ENCODE results near the gene CRIM1. TPM values are rescaled to one million over a fixed set of nuclear protein-coding genes. Genes with fewer than 3 reads are reported as not detected.

CRIM1 gene
- total RNA-seq, 1 experiment from 2014 or later = 133 TPM

DNA sequence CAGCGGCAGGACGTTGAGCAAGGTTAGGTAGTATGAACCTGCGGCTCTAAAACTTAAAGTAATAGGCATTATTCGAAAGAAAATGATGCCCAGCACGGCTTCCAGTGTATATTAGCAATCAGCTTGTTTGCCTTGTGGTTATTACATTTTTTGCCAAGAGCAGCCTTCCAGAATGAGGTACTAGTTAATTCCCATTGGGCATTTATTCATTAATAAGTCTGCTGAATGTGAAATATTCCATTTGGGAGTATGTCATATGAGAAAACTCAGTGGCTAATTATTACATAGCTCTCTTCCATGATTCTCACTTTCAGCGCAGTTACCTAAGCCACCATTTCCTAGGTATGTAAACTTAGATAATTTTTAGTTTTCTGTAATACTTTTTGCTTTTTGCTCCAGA, 12.9 kb downstream of the CRIM1 start:
- no peak overlapping the region for H2AFZ ChIP-seq
- H3K4me1 ChIP-seq (replicated peaks; ENCODE audit: insufficient read depth) = peaks cover 78% of the 10 kb centered on the region
- POLR2A ChIA-PET (ENCODE audit: unreplicated experiment) = interaction anchor here (0.5 to 0.8 kb wide), 3 partner anchors 91 to 789 kb away, joined by 3 to 4 read pairs (median 3); partner anchors contain the start of gene EIF2AK2
- H3K27me3 ChIP-seq (ENCODE audit: insufficient read depth, low read depth) = no peaks in the 10 kb centered on the region
- peak in 1 of 2 experiments; percentile 20 for DNase-seq
- peaks cover 99% of the 10 kb centered on the region for H3K79me2 ChIP-seq (ENCODE audit: low read depth)
- H3K9me2 ChIP-seq (ENCODE audit: insufficient read depth) = no peaks in the 10 kb centered on the region
- peaks cover 56% of the 10 kb centered on the region for H3F3A ChIP-seq (ENCODE audit: insufficient read depth, low read depth)
- intact Hi-C loops (cut with micrococcal nuclease; ENCODE audit: unreplicated experiment) = no loop called here
- no peaks in the 10 kb centered on the region for H3K9me3 ChIP-seq (ENCODE audit: insufficient read depth, low read depth)
- H3K36me3 ChIP-seq (ENCODE audit: low read depth) = 0 out of 2 replicates have a peak, but pooled peaks cover 8% of the 10 kb centered on the region
- no peak overlapping the region for H3K4me3 ChIP-seq
- TF ChIP-seq EZH2 (IDR thresholded peaks at IDR 0.05; ENCODE audit: low read depth) = no peak
- no peak for TF ChIP-seq CTCF (conservative IDR thresholded peaks at IDR 0.05)
- no TSS peak for BruUV-seq (replicated peaks)
- H4K20me1 ChIP-seq (ENCODE audit: insufficient read depth) = no peaks in the 10 kb centered on the region; the same call in 1 of the 2 replicates
- peak overlapping the region; percentile 52 for H3K27ac ChIP-seq
- H3K4me2 ChIP-seq = peak overlapping the region; percentile 60
- CTCF ChIA-PET = no interaction called here

DNA sequence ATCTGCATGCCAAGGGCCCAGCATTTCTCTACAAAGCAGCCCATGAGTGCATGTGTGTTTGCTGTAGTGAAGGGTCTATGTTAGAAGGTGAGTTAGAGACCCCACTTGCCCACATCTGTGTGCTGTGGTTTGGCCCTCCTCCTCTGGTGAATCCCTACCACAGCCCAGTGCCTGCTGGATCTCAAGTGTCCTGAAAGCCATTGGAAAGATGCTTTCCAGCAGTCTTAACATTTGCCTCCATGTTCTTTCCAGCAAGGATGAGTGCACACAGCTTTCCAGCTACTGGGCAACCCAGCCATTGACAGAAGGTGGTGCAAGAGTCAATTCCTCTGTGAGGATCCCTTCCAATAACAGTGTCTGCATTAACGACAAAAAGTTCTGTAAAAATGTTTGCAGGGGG, 13.6 kb downstream of the CRIM1 start:
- no peak overlapping the region for H3K4me2 ChIP-seq
- H3K27me3 ChIP-seq (ENCODE audit: insufficient read depth, low read depth) = no peaks in the 10 kb centered on the region
- H3K9me2 ChIP-seq (ENCODE audit: insufficient read depth) = no peaks in the 10 kb centered on the region
- H2AFZ ChIP-seq = no peak overlapping the region
- peaks cover 60% of the 10 kb centered on the region for H3F3A ChIP-seq (ENCODE audit: insufficient read depth, low read depth)
- TF ChIP-seq EZH2 (IDR thresholded peaks at IDR 0.05; ENCODE audit: low read depth) = no peak
- TF ChIP-seq CTCF (conservative IDR thresholded peaks at IDR 0.05) = no peak
- POLR2A ChIA-PET (ENCODE audit: unreplicated experiment) = interaction anchor here (0.5 to 1.0 kb wide), 3 partner anchors 14 to 91 kb away, joined by 3 to 7 read pairs (median 4); partner anchors contain the start of gene CRIM1
- H3K9me3 ChIP-seq (ENCODE audit: insufficient read depth, low read depth) = no peaks in the 10 kb centered on the region
- intact Hi-C loops (cut with micrococcal nuclease; ENCODE audit: unreplicated experiment) = no loop called here
- H3K27ac ChIP-seq = no peak overlapping the region
- H3K4me1 ChIP-seq (replicated peaks; ENCODE audit: insufficient read depth) = peaks cover 86% of the 10 kb centered on the region
- H3K4me3 ChIP-seq = no peak overlapping the region
- no peaks in the 10 kb centered on the region; the same call in 1 of the 2 replicates for H4K20me1 ChIP-seq (ENCODE audit: insufficient read depth)
- BruUV-seq (replicated peaks) = no TSS peak
- H3K79me2 ChIP-seq (ENCODE audit: low read depth) = peaks cover 99% of the 10 kb centered on the region
- 0 out of 2 replicates have a peak, but pooled peaks cover 8% of the 10 kb centered on the region for H3K36me3 ChIP-seq (ENCODE audit: low read depth)
- CTCF ChIA-PET = no interaction called here
- no peak for DNase-seq

DNA sequence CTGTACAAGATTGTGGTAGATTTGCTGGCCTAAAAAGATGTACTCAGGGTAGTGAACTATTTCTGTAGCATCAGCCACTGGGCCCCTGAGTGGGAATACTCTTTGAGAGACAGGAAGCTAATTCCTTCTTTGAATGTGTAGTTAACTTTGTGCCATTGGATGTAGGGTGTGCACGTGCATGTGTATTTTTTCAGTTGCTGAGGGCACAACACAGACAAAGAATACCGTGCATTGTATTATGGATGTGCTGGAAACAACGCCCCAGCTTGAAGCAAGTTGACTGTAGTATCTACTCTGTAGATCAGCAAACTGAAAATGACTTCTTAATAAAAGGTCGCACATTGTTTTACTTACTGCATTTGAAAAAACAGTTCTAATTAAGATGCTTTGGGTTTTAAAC, 14.1 kb downstream of the CRIM1 start:
- H3K36me3 ChIP-seq (ENCODE audit: low read depth) = 0 out of 2 replicates have a peak, but pooled peaks cover 8% of the 10 kb centered on the region
- H3K79me2 ChIP-seq (ENCODE audit: low read depth) = peaks cover 99% of the 10 kb centered on the region
- no peaks in the 10 kb centered on the region for H3K9me3 ChIP-seq (ENCODE audit: insufficient read depth, low read depth)
- TF ChIP-seq CTCF (conservative IDR thresholded peaks at IDR 0.05) (no peak), EZH2 (IDR thresholded peaks at IDR 0.05; ENCODE audit: low read depth) (no peak)
- ChIA-PET POLR2A (ENCODE audit: unreplicated experiment) (interaction anchor here (0.6 to 1.0 kb wide), 2 partner anchors 14 to 21 kb away, joined by 4 to 7 read pairs; partner anchors contain the start of gene CRIM1), CTCF (no interaction called here)
- H3K4me3 ChIP-seq = no peak overlapping the region
- peaks cover 91% of the 10 kb centered on the region for H3K4me1 ChIP-seq (replicated peaks; ENCODE audit: insufficient read depth)
- no TSS peak for BruUV-seq (replicated peaks)
- peak overlapping the region; percentile 69 for H3K4me2 ChIP-seq
- no peaks in the 10 kb centered on the region; the same call in 1 of the 2 replicates for H4K20me1 ChIP-seq (ENCODE audit: insufficient read depth)
- DNase-seq = peak in 1 of 2 experiments; percentile 8
- no peaks in the 10 kb centered on the region for H3K9me2 ChIP-seq (ENCODE audit: insufficient read depth)
- H3K27me3 ChIP-seq (ENCODE audit: insufficient read depth, low read depth) = no peaks in the 10 kb centered on the region
- peak overlapping the region; percentile 78 for H3K27ac ChIP-seq
- intact Hi-C loops (cut with micrococcal nuclease; ENCODE audit: unreplicated experiment) = loop anchor here (5.0 kb wide), 2 partner anchors 93 to 193 kb away; no protein-coding TSS in a partner anchor
- peaks cover 60% of the 10 kb centered on the region for H3F3A ChIP-seq (ENCODE audit: insufficient read depth, low read depth)
- H2AFZ ChIP-seq = no peak overlapping the region

Measured in PC-9 (cell line).